ENCODE measurements around the gene OTX1. TPM values are rescaled to one million over a fixed set of nuclear protein-coding genes. Genes with fewer than 3 reads are reported as not detected.
A peak's percentile ranks its signal among the peaks of the same experiment; 100 is the strongest.

The OTX1 gene
- total and polyA plus RNA-seq, 11 donors: 0.15 TPM; not detected in 10

GRCh38 chr2:63058144-63058920 is 7.7 kb downstream of the OTX1 start:
- H3K27me3 ChIP-seq: peaks cover 72 to 100% (median 100%) of the 10 kb centered on the region in 9 donors
- 4 to 6% (median 5%) methylated on average over 35 of the region's 35 CpGs for WGBS, 4 donors
- DNase-seq (no peak), ATAC-seq (no peak)
- no peak for TF ChIP-seq POLR2A (IDR thresholded peaks at IDR 0.05)
- TF ChIP-seq CTCF (IDR thresholded peaks at IDR 0.05): no peak
- no peak overlapping the region for H3K27ac ChIP-seq
- H3K9me3 ChIP-seq: peaks cover 0 to 4% (median 0%) of the 10 kb centered on the region in 12 donors
- H3K36me3 ChIP-seq: no peaks in the 10 kb centered on the region
- H3K4me1 ChIP-seq: peaks cover 5 to 67% (median 36%) of the 10 kb centered on the region in 12 donors
- intact Hi-C loops (cut with DNase I): no loop called here
- H3K4me3 ChIP-seq: peak overlapping the region in 8 of 12 donors; percentile 5 to 23 (median 14)

GRCh38 chr2:63058921-63059792 is 8.5 kb downstream of the OTX1 start:
- Histone ChIP-seq H3K36me3 (no peaks in the 10 kb centered on the region), H3K4me3 (peak overlapping the region in 8 of 12 donors; percentile 5 to 23 (median 14)), H3K9me3 (peaks cover 0 to 4% (median 0%) of the 10 kb centered on the region in 12 donors), H3K27me3 (peaks cover 71 to 100% (median 100%) of the 10 kb centered on the region in 9 donors), H3K27ac (no peak overlapping the region), H3K4me1 (peaks cover 5 to 61% (median 34%) of the 10 kb centered on the region in 12 donors)
- DNase-seq: peak in 3 of 5 donors; percentile 18 to 63 (median 27)
- TF ChIP-seq CTCF (IDR thresholded peaks at IDR 0.05) (no peak), POLR2A (IDR thresholded peaks at IDR 0.05) (no peak)
- WGBS, 4 donors: 3 to 5% (median 4%) methylated on average over 16 to 67 of the region's 67 CpGs
- ATAC-seq: peak in 2 of 4 donors; percentile 28 to 51
- intact Hi-C loops (cut with DNase I): no loop called here

DNA sequence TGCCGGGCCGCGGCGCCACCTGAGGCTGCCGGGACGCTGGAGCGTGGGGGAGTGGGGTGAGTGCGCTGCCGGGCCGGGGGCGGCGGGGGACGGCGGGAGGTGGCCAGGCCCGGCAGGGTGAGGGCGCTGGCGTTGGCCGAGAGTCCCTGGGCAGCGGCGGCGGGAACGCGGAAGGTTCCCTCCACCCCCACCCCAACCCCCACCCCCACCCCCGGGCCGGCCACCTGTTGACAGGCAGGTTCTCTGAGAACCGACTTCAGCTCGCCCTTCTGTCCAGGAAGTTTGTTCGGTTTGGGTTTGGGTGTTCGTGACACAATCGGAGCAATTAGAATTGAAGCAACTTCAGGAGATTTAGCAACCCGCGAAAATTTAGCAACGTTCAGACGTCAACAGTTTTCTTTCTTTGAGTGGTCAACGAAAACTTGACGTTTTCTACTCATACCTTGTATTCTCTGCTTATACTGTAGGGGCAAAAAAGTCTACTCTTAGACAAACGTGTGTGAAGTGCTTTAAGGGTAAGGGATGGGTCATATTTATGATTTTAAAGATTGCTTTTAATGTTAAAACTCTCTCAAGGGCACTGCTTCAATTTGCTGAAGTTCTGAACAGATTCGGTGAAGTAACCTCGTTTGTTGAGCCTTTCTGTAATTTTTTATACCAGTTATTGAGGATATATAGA is 9.3 kb downstream of the OTX1 start:
- 3 to 10% (median 7%) methylated on average over 13 to 39 of the region's 39 CpGs for WGBS, 4 donors
- Histone ChIP-seq H3K4me1 (peaks cover 5 to 54% (median 32%) of the 10 kb centered on the region in 12 donors), H3K27ac (no peak overlapping the region), H3K27me3 (peaks cover 63 to 100% (median 99%) of the 10 kb centered on the region in 9 donors), H3K4me3 (peak overlapping the region in 3 of 12 donors; percentile 5 to 23 (median 21)), H3K9me3 (peaks cover 0 to 4% (median 0%) of the 10 kb centered on the region in 12 donors), H3K36me3 (no peaks in the 10 kb centered on the region)
- ATAC-seq (no peak), DNase-seq (no peak)
- intact Hi-C loops (cut with DNase I): no loop called here
- TF ChIP-seq CTCF (IDR thresholded peaks at IDR 0.05) (no peak), POLR2A (IDR thresholded peaks at IDR 0.05) (no peak)

Data from heart left ventricle (tissue), 16 donors.